Astrocyte of the spinal cord (primary cell): ENCODE measurements around the gene CFAP299.

Source experiments
- DNase-seq: peaks from one replicate; pipeline ENCODE4 v3.0.0; 2011; ENCODE audit warnings: low read depth, low spot score
- H3K4me3 ChIP-seq: 2 replicates; pipeline ENCODE4 v1.5.1; 2011; ENCODE audit warnings: low read depth, mild to moderate bottlenecking, low read length, moderate library complexity
- in situ Hi-C: cut with HindIII; loops from 2 replicates; pipeline ENCODE4 v1.10.0; 2017; ENCODE audit warnings: low sequenced_read_pairs
- TF ChIP-seq, protein P1 (sequence below): IDR thresholded peaks from 2 replicates; pipeline ENCODE4 v1.5.1; 2012; ENCODE audit warnings: low read depth, mild to moderate bottlenecking, low read length, inconsistent platforms

CFAP299 gene

DNA sequence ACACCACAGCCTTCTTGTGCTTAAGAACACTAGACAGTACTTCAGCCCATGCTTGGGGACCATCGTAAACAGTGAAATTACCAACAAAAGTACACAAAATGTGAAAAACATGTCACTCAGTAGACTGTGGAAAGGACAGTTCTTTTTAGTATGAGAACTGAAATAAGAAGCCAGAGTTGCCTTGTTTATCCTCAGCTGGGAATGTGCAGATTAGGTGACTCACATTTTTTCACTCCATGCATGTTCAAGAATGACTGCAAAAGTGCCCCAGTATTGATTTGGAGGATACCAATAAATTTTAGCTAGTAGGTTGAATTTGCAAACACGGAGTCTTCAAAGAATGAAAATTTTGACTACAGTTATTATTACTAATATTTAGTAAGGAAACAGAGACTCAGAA is 671.9 kb downstream of the CFAP299 start:
- no peak for DNase-seq
- TF ChIP-seq, protein P1, sequence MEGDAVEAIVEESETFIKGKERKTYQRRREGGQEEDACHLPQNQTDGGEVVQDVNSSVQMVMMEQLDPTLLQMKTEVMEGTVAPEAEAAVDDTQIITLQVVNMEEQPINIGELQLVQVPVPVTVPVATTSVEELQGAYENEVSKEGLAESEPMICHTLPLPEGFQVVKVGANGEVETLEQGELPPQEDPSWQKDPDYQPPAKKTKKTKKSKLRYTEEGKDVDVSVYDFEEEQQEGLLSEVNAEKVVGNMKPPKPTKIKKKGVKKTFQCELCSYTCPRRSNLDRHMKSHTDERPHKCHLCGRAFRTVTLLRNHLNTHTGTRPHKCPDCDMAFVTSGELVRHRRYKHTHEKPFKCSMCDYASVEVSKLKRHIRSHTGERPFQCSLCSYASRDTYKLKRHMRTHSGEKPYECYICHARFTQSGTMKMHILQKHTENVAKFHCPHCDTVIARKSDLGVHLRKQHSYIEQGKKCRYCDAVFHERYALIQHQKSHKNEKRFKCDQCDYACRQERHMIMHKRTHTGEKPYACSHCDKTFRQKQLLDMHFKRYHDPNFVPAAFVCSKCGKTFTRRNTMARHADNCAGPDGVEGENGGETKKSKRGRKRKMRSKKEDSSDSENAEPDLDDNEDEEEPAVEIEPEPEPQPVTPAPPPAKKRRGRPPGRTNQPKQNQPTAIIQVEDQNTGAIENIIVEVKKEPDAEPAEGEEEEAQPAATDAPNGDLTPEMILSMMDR: no peak
- in situ Hi-C loops: no loop called here
- no peak overlapping the region for H3K4me3 ChIP-seq
